Skeletal muscle satellite cell (primary cell): ENCODE measurements around the gene ANKMY1.

Experiments
- H3K27me3 ChIP-seq: 2 replicates; pipeline ENCODE4 v1.7.0; 2013; ENCODE audit warnings: low read length; ENCODE audit not compliant: control insufficient read depth, insufficient read depth
- H3K36me3 ChIP-seq: 2 replicates; pipeline ENCODE4 v1.7.0; 2013; ENCODE audit warnings: mild to moderate bottlenecking, control low read depth, low read length; ENCODE audit not compliant: insufficient read depth
- H3K4me1 ChIP-seq: 2 replicates; pipeline ENCODE4 v1.7.0; 2013; ENCODE audit warnings: low read length; ENCODE audit not compliant: control insufficient read depth, insufficient read depth
- H3K4me2 ChIP-seq: 2 replicates; pipeline ENCODE4 v1.7.0; 2013; ENCODE audit warnings: mild to moderate bottlenecking, low read length
- H3K4me3 ChIP-seq: 2 replicates; pipeline ENCODE4 v1.7.0; 2013; ENCODE audit warnings: low read length
- H3K9ac ChIP-seq: 2 replicates; pipeline ENCODE4 v1.7.0; 2013; ENCODE audit warnings: mild to moderate bottlenecking, low read depth, low read length, moderate library complexity
- H3K9me3 ChIP-seq: replicated peaks from 2 replicates; pipeline ENCODE4 v1.7.0; 2013; ENCODE audit warnings: mild to moderate bottlenecking, control low read depth, low read length

The ANKMY1 gene

GRCh38 chr2:240507778-240508251, 50.0 kb downstream of the ANKMY1 start:
- Histone ChIP-seq H3K4me1 (no peaks in the 10 kb centered on the region), H3K36me3 (no peaks in the 10 kb centered on the region), H3K27me3 (no peaks in the 10 kb centered on the region), H3K4me2 (no peak overlapping the region), H3K9me3 (no peaks in the 10 kb centered on the region), H3K4me3 (no peak overlapping the region), H3K9ac (no peak overlapping the region)

GRCh38 chr2:240507060-240507777, 50.6 kb downstream of the ANKMY1 start:
- H3K4me2 ChIP-seq = no peak overlapping the region
- H3K4me1 ChIP-seq = no peaks in the 10 kb centered on the region
- no peak overlapping the region for H3K4me3 ChIP-seq
- H3K9me3 ChIP-seq = no peaks in the 10 kb centered on the region
- no peaks in the 10 kb centered on the region for H3K27me3 ChIP-seq
- no peak overlapping the region for H3K9ac ChIP-seq
- H3K36me3 ChIP-seq = no peaks in the 10 kb centered on the region

GRCh38 chr2:240506406-240507059, 51.3 kb downstream of the ANKMY1 start:
- Histone ChIP-seq H3K27me3 (no peaks in the 10 kb centered on the region), H3K4me1 (no peaks in the 10 kb centered on the region), H3K9ac (no peak overlapping the region), H3K36me3 (no peaks in the 10 kb centered on the region), H3K4me2 (no peak overlapping the region), H3K4me3 (no peak overlapping the region), H3K9me3 (no peaks in the 10 kb centered on the region)

GRCh38 chr2:240505910-240506309, 51.9 kb downstream of the ANKMY1 start:
- Histone ChIP-seq H3K4me1 (no peaks in the 10 kb centered on the region), H3K9me3 (no peaks in the 10 kb centered on the region), H3K4me2 (no peak overlapping the region), H3K36me3 (no peaks in the 10 kb centered on the region), H3K27me3 (no peaks in the 10 kb centered on the region), H3K4me3 (no peak overlapping the region), H3K9ac (no peak overlapping the region)

GRCh38 chr2:240503848-240504247, 53.9 kb downstream of the ANKMY1 start:
- H3K4me3 ChIP-seq = no peak overlapping the region
- H3K9me3 ChIP-seq = no peaks in the 10 kb centered on the region
- H3K4me1 ChIP-seq = no peaks in the 10 kb centered on the region
- no peaks in the 10 kb centered on the region for H3K36me3 ChIP-seq
- H3K4me2 ChIP-seq = no peak overlapping the region
- no peak overlapping the region for H3K9ac ChIP-seq
- H3K27me3 ChIP-seq = no peaks in the 10 kb centered on the region

GRCh38 chr2:240503375-240503774, 54.4 kb downstream of the ANKMY1 start:
- H3K4me2 ChIP-seq = no peak overlapping the region
- no peaks in the 10 kb centered on the region for H3K4me1 ChIP-seq
- H3K36me3 ChIP-seq = no peaks in the 10 kb centered on the region
- H3K4me3 ChIP-seq = no peak overlapping the region
- H3K9me3 ChIP-seq = no peaks in the 10 kb centered on the region
- no peaks in the 10 kb centered on the region for H3K27me3 ChIP-seq
- H3K9ac ChIP-seq = no peak overlapping the region

- Histone ChIP-seq H3K4me3 (no peak overlapping the region), H3K4me1 (no peaks in the 10 kb centered on the region), H3K4me2 (no peak overlapping the region), H3K27me3 (no peaks in the 10 kb centered on the region), H3K36me3 (no peaks in the 10 kb centered on the region), H3K9me3 (no peaks in the 10 kb centered on the region), H3K9ac (no peak overlapping the region)
Measured at GRCh38 chr2:240502430-240503121, 55.2 kb downstream of the ANKMY1 start.

GRCh38 chr2:240502059-240502429, 55.7 kb downstream of the ANKMY1 start:
- Histone ChIP-seq H3K4me1 (no peaks in the 10 kb centered on the region), H3K36me3 (no peaks in the 10 kb centered on the region), H3K9me3 (no peaks in the 10 kb centered on the region), H3K27me3 (no peaks in the 10 kb centered on the region), H3K9ac (no peak overlapping the region), H3K4me2 (no peak overlapping the region), H3K4me3 (no peak overlapping the region)

GRCh38 chr2:240501531-240501991, 56.2 kb downstream of the ANKMY1 start:
- Histone ChIP-seq H3K4me1 (no peaks in the 10 kb centered on the region), H3K36me3 (no peaks in the 10 kb centered on the region), H3K9ac (no peak overlapping the region), H3K27me3 (no peaks in the 10 kb centered on the region), H3K4me3 (no peak overlapping the region), H3K9me3 (no peaks in the 10 kb centered on the region), H3K4me2 (no peak overlapping the region)

- Histone ChIP-seq H3K4me2 (no peak overlapping the region), H3K9ac (no peak overlapping the region), H3K9me3 (no peaks in the 10 kb centered on the region), H3K36me3 (no peaks in the 10 kb centered on the region), H3K4me1 (no peaks in the 10 kb centered on the region), H3K4me3 (no peak overlapping the region), H3K27me3 (no peaks in the 10 kb centered on the region)
Measured at GRCh38 chr2:240500561-240501423, 57.0 kb downstream of the ANKMY1 start.
